Esophagus squamous epithelium (tissue), 4 donors: ENCODE measurements around the gene CIPC.

Experiments used
- CTCF ChIP-seq, 6 experiments: fragments of 450-650 bp in 4 of 6; fragments of 200-600 bp in 2 of 6; sonication (generic) in 2 of 6; IDR thresholded peaks; one replicate each; pipeline ENCODE4 v1.5.1; 2016 to 2019; ENCODE audit warnings: antibody characterized with exemption in 6 of 6, mild to moderate bottlenecking in 4 of 6, moderate library complexity in 4 of 6
- POLR2A ChIP-seq, 4 donors: fragments of 450-650 bp; IDR thresholded peaks; one replicate each; pipeline ENCODE4 v1.6.1; 2017; ENCODE audit warnings: antibody characterized with exemption in 4 of 4, mild to moderate bottlenecking in 4 of 4, moderate library complexity in 3 of 4

- TF ChIP-seq CTCF (IDR thresholded peaks at IDR 0.05) (no peak), POLR2A (IDR thresholded peaks at IDR 0.05) (no peak)
Observed at GRCh38 chr14:77100961-77101360, 2.9 kb downstream of the CIPC start.
